Coronary artery (tissue), 2 donors: ENCODE results near the gene DCLK2.

Source experiments
- DNase-seq: peaks from one replicate; pipeline ENCODE4 v3.0.0-alpha.2; 2017; ENCODE audit warnings: low spot score
- H3K27ac ChIP-seq, 2 donors: fragments of 200-600 bp; sonication (generic); one replicate each; pipeline ENCODE4 v1.5.1; 2016 to 2019
- H3K4me3 ChIP-seq: fragments of 200-600 bp; sonication (generic); 2 replicates; pipeline ENCODE4 v1.5.1; 2016; ENCODE audit warnings: mild to moderate bottlenecking, moderate library complexity
- CTCF ChIP-seq: fragments of 200-600 bp; sonication (generic); IDR thresholded peaks from one replicate; pipeline ENCODE4 v1.5.1; 2019; ENCODE audit warnings: antibody characterized with exemption

Gene DCLK2

GRCh38 chr4:150250293-150250997 is 172.2 kb downstream of the DCLK2 start:
- H3K4me3 ChIP-seq, result no peak overlapping the region
- no peak for TF ChIP-seq CTCF
- no peak overlapping the region for H3K27ac ChIP-seq
- no peak for DNase-seq

- no peak overlapping the region for H3K4me3 ChIP-seq
- H3K27ac ChIP-seq, result no peak overlapping the region
- no peak for DNase-seq
- no peak for TF ChIP-seq CTCF
Observed at GRCh38 chr4:150250998-150251651, 172.9 kb downstream of the DCLK2 start.

- no peak for TF ChIP-seq CTCF
- DNase-seq, result no peak
- Histone ChIP-seq H3K4me3 (no peak overlapping the region), H3K27ac (no peak overlapping the region)
Observed at GRCh38 chr4:150251752-150252190, 173.5 kb downstream of the DCLK2 start.

GRCh38 chr4:150252306-150252705 is 174.1 kb downstream of the DCLK2 start:
- no peak overlapping the region for H3K4me3 ChIP-seq
- DNase-seq, result no peak
- no peak for TF ChIP-seq CTCF
- no peak overlapping the region for H3K27ac ChIP-seq

- no peak overlapping the region for H3K27ac ChIP-seq
- no peak for DNase-seq
- H3K4me3 ChIP-seq, result no peak overlapping the region
- no peak for TF ChIP-seq CTCF
Observed at GRCh38 chr4:150252741-150253140, 174.5 kb downstream of the DCLK2 start.

GRCh38 chr4:150253416-150253815 is 175.2 kb downstream of the DCLK2 start:
- TF ChIP-seq CTCF, result no peak
- Histone ChIP-seq H3K27ac (no peak overlapping the region), H3K4me3 (no peak overlapping the region)
- DNase-seq, result no peak
